Vagina (tissue), 2 donors: ENCODE measurements around the gene HECW1.

Experiments used
- POLR2A ChIP-seq, 2 donors: fragments of 450-650 bp; IDR thresholded peaks; one replicate each; pipeline ENCODE4 v1.6.1; 2017; ENCODE audit warnings: antibody characterized with exemption in 2 of 2, mild to moderate bottlenecking in 2 of 2, moderate library complexity in 2 of 2
- POLR2AphosphoS5 ChIP-seq, 2 donors: sonication (generic); formaldehyde crosslinking; IDR thresholded peaks; one replicate each; pipeline ENCODE4 v1.9.0; 2017; ENCODE audit warnings: antibody characterized with exemption in 2 of 2, mild to moderate bottlenecking in 2 of 2, low read depth in 1 of 2; ENCODE audit not compliant: insufficient read depth in 1 of 2
- TF ChIP-seq, protein P1 (sequence below), 3 experiments: fragments of 450-650 bp in 2 of 3; fragments of 200-600 bp in 1 of 3; sonication (generic) in 1 of 3; IDR thresholded peaks; one replicate each; pipeline ENCODE4 v1.5.1; 2017 to 2019; ENCODE audit warnings: antibody characterized with exemption in 3 of 3, mild to moderate bottlenecking in 2 of 3, moderate library complexity in 2 of 3

DNA sequence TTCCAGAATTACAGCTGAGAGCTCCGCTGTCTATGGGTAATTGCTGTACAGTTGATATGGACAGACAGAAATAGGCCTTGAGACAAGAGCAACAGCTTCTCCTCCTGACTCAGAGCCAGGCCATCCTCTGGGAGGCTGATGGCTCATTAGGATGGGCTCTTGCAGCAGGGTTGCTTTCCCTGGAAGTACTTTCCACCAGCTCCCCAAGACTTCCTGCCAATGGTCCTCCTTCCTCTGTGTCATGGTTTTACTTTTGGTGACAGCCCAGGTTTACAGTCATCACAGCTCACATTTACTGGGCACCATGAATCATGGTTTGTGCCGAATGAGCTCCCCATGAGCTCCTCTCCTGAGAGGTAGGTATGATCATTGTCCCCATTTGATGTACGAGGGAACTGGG is 131.8 kb downstream of the HECW1 start:
- TF ChIP-seq, protein P1, sequence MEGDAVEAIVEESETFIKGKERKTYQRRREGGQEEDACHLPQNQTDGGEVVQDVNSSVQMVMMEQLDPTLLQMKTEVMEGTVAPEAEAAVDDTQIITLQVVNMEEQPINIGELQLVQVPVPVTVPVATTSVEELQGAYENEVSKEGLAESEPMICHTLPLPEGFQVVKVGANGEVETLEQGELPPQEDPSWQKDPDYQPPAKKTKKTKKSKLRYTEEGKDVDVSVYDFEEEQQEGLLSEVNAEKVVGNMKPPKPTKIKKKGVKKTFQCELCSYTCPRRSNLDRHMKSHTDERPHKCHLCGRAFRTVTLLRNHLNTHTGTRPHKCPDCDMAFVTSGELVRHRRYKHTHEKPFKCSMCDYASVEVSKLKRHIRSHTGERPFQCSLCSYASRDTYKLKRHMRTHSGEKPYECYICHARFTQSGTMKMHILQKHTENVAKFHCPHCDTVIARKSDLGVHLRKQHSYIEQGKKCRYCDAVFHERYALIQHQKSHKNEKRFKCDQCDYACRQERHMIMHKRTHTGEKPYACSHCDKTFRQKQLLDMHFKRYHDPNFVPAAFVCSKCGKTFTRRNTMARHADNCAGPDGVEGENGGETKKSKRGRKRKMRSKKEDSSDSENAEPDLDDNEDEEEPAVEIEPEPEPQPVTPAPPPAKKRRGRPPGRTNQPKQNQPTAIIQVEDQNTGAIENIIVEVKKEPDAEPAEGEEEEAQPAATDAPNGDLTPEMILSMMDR (IDR thresholded peaks at IDR 0.05), result no peak
- TF ChIP-seq POLR2AphosphoS5 (IDR thresholded peaks at IDR 0.05; ENCODE audit: insufficient read depth in 1 of 2, low read depth in 1 of 2), result no peak
- TF ChIP-seq POLR2A (IDR thresholded peaks at IDR 0.05), result no peak
